Cardiac fibroblast (primary cell): Measurements from ENCODE around the gene ADAMTS17.
A peak's percentile ranks its signal among the peaks of the same experiment; 100 is the strongest.

ENCODE experiments used
- DNase-seq, 2 donors: peaks; one replicate each; pipeline versions ENCODE4 v3.0.0 to v3.0.0-alpha.2; 2010; ENCODE audit warnings: low read depth in 2 of 2
- H3K4me3 ChIP-seq, 2 donors: replicated peaks in 1 of 2; 1 replicate in 1 of 2; 2 replicates in 1 of 2; pipeline ENCODE4 v1.5.1; 2011; ENCODE audit warnings: low read depth in 2 of 2, low read length in 2 of 2, mild to moderate bottlenecking in 2 of 2, moderate library complexity in 1 of 2
- CTCF ChIP-seq: IDR thresholded peaks from one replicate; pipeline ENCODE4 v1.5.1; 2011; ENCODE audit warnings: low read depth, mild to moderate bottlenecking, low read length, inconsistent platforms

ADAMTS17 gene

GRCh38 chr15:100125401-100126191 is 216.2 kb downstream of the ADAMTS17 start:
- H3K4me3 ChIP-seq: no peak overlapping the region
- peak in 1 of 2 donors; percentile 74 for DNase-seq
- TF ChIP-seq CTCF: no peak

- DNase-seq: no peak
- H3K4me3 ChIP-seq: no peak overlapping the region
- no peak for TF ChIP-seq CTCF
Observed at GRCh38 chr15:100124936-100125335, 216.8 kb downstream of the ADAMTS17 start.

- H3K4me3 ChIP-seq: no peak overlapping the region
- no peak for TF ChIP-seq CTCF
- no peak for DNase-seq
Observed at GRCh38 chr15:100124361-100124760, 217.4 kb downstream of the ADAMTS17 start.

- H3K4me3 ChIP-seq: no peak overlapping the region
- DNase-seq: no peak
- TF ChIP-seq CTCF: no peak
Observed at GRCh38 chr15:100123611-100124010, 218.2 kb downstream of the ADAMTS17 start.

- no peak for DNase-seq
- TF ChIP-seq CTCF: no peak
- no peak overlapping the region for H3K4me3 ChIP-seq
Observed at GRCh38 chr15:100121285-100121684, 220.5 kb downstream of the ADAMTS17 start.

GRCh38 chr15:100120111-100120510 is 221.7 kb downstream of the ADAMTS17 start:
- no peak for TF ChIP-seq CTCF
- no peak overlapping the region for H3K4me3 ChIP-seq
- DNase-seq: no peak

GRCh38 chr15:100118546-100118945 is 223.2 kb downstream of the ADAMTS17 start:
- TF ChIP-seq CTCF: no peak
- no peak overlapping the region for H3K4me3 ChIP-seq
- DNase-seq: no peak
